ENCODE results near the gene PYCARD. TPM values are rescaled to one million over a fixed set of nuclear protein-coding genes. Genes with fewer than 3 reads are reported as not detected.

Gene PYCARD
- total and polyA plus RNA-seq, 10 of the 15 experiments (the other 5 are each of a cell fraction or from before 2014, with no cell fraction given) = 5.1 to 106 (median 45.9) TPM

DNA sequence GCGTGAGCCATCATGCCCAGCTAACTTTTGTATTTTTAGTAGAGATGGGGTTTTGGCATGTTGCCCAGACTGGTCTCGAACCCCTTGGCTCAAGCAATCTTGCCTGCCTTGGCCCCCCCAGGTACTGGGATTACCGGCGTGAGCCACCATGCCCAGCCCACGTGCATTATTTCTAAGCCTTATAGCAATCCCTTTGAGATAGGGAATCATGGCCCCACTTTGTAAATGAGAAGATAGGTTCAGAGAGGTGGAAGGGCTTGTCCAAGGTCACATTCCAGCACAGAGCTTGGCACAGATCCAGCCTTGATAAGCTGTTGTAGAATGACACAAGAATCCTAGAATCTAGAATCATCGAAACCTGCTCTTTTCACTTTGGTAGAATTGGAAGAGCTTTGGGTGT, 4.2 kb upstream of the PYCARD start:
- POLR2A ChIA-PET = no interaction called here
- no TSS peak for BruUV-seq (replicated peaks)
- TF ChIP-seq CBFB (IDR thresholded peaks at IDR 0.05; ENCODE audit: low read depth) = no peak
- no peak for TF ChIP-seq HDAC2 (IDR thresholded peaks at IDR 0.05)
- no peak for TF ChIP-seq SP1 (IDR thresholded peaks at IDR 0.05; ENCODE audit: low read depth, low read length)
- TF ChIP-seq ZNF274 (IDR thresholded peaks at IDR 0.05; ENCODE audit: insufficient read depth, insufficient read length) = no peak
- TF ChIP-seq, protein P1, sequence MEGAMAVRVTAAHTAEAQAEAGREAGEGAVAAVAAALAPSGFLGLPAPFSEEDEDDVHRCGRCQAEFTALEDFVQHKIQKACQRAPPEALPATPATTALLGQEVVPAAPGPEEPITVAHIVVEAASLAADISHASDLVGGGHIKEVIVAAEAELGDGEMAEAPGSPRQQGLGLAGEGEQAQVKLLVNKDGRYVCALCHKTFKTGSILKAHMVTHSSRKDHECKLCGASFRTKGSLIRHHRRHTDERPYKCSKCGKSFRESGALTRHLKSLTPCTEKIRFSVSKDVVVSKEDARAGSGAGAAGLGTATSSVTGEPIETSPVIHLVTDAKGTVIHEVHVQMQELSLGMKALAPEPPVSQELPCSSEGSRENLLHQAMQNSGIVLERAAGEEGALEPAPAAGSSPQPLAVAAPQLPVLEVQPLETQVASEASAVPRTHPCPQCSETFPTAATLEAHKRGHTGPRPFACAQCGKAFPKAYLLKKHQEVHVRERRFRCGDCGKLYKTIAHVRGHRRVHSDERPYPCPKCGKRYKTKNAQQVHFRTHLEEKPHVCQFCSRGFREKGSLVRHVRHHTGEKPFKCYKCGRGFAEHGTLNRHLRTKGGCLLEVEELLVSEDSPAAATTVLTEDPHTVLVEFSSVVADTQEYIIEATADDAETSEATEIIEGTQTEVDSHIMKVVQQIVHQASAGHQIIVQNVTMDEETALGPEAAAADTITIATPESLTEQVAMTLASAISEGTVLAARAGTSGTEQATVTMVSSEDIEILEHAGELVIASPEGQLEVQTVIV (IDR thresholded peaks at IDR 0.05; ENCODE audit: borderline replicate concordance, partially characterized antibody) = no peak
- TF ChIP-seq, protein P2, sequence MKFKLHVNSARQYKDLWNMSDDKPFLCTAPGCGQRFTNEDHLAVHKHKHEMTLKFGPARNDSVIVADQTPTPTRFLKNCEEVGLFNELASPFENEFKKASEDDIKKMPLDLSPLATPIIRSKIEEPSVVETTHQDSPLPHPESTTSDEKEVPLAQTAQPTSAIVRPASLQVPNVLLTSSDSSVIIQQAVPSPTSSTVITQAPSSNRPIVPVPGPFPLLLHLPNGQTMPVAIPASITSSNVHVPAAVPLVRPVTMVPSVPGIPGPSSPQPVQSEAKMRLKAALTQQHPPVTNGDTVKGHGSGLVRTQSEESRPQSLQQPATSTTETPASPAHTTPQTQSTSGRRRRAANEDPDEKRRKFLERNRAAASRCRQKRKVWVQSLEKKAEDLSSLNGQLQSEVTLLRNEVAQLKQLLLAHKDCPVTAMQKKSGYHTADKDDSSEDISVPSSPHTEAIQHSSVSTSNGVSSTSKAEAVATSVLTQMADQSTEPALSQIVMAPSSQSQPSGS (IDR thresholded peaks at IDR 0.05; ENCODE audit: low read length) = no peak
- in situ Hi-C loops (cut with MboI) = loop anchor here (10.0 kb wide), 1 partner anchor 668 kb away; the partner anchor contains the start of gene ZNF267
- H3K27ac ChIP-seq (ENCODE audit: control insufficient read depth, insufficient read depth) = no peak overlapping the region
- ATAC-seq = no peak
- H3K27me3 ChIP-seq (replicated peaks in 1 of 2; ENCODE audit: control insufficient read depth in 2 of 2, insufficient read depth in 2 of 2, low read length in 1 of 2) = no peaks in the 10 kb centered on the region
- no peak overlapping the region for H3K9ac ChIP-seq (ENCODE audit: control insufficient read depth, insufficient read depth, low read length)
- SMC1A ChIA-PET (ENCODE audit: uncharacterized antibody, unreplicated experiment) = no interaction called here
- no peak for FAIRE-seq
- peaks cover 14% of the 10 kb centered on the region for H3K4me1 ChIP-seq (ENCODE audit: control insufficient read depth, insufficient read depth, low read length)
- no peaks in the 10 kb centered on the region for H3K79me2 ChIP-seq (ENCODE audit: control insufficient read depth, insufficient read depth, low read length)
- H3K9me3 ChIP-seq (replicated peaks; ENCODE audit: control insufficient read depth, insufficient read depth, low read length) = no peaks in the 10 kb centered on the region
- intact Hi-C loops (cut with micrococcal nuclease; ENCODE audit: unreplicated experiment) = no loop called here
- DNase-seq (ENCODE audit: low read depth, low spot score) = no peak
- CTCF ChIA-PET = interaction anchor here (1.1 to 1.7 kb wide), 4 partner anchors 11 to 176 kb away, joined by 3 to 4 read pairs (median 4); no protein-coding TSS in a partner anchor
- no peak overlapping the region for H3K4me3 ChIP-seq
- H3K4me2 ChIP-seq (ENCODE audit: control insufficient read depth, insufficient read depth) = no peak overlapping the region
- 66% methylated on average over 6 of the region's 6 CpGs for WGBS (ENCODE audit: insufficient coverage, insufficient replicate concordance, low lambda C conversion rate, missing lambda C conversion rate)
- RAD21 ChIA-PET (ENCODE audit: unreplicated experiment) = interaction anchor here (0.9 kb wide), 1 partner anchor 57 kb away, joined by 5 read pairs; no protein-coding TSS in a partner anchor
- H4K20me1 ChIP-seq (ENCODE audit: control insufficient read depth, insufficient read depth) = no peaks in the 10 kb centered on the region
- H2AFZ ChIP-seq (ENCODE audit: control insufficient read depth, low read depth, low read length) = no peak overlapping the region
- H3K36me3 ChIP-seq (ENCODE audit: control insufficient read depth in 2 of 2, insufficient read depth in 2 of 2, low read length in 1 of 2) = no peaks in the 10 kb centered on the region
